GM18873 (cell line): ENCODE measurements around the gene HMGA1.

Experiments
- ATAC-seq: cut with Tn5 transposase; IDR thresholded peaks from one replicate; pipeline ENCODE4 v1.9.1; 2021; ENCODE audit warnings: mild to moderate bottlenecking, moderate library complexity, moderate number of reproducible peaks; ENCODE audit not compliant: unreplicated experiment, low FRiP score

The HMGA1 gene

DNA sequence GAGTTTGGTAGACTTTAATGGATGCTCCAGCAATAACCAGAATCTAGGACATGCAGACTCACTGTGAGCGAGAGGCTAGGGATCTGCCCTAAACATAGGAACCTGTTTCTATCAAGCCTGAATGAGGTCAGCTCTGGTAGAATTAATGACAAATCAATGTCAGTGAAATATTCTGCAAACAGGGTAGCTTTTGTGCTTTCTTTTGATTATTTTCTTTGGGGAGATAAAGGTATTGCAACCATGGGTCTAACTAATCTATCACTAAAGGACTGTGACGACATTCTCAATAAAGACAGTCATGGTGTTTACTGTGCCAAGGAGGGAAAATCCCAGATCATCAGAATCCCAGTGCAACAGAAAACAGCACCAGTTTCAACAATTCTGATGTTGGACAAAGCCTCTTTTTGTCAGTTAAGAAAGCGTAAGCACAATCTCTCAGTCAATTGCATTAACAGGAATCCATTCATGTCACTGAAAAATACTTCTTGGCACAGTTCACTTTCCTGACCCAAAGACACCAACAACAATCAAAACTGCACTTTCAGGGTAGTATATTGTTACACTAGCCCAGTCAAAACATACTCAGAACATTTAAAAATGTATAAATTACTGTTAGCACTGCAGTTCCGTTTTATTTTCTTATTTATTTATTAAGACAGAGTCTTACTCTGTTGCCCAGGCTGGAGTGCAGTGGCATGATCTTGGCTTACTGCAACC, 48.9 kb downstream of the HMGA1 start:
- no peak for ATAC-seq

DNA sequence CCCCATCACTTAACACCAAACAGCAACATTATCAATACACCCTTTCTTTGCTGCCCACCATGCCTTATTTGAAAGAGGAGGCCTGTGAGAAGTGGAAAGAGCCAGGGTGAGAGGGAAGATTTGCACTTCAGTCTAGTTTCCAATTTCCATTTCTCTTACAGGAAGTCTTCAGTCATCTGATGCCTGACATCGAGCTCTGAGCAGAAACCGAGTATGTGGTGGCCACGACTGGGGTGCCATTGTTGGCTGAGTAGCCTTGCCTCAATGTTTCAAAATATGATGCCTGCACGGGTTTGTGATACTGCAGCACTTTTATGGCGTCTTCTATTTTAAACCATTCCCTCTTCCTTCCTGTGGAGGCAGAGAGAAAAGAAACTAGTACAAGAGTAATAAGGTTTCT, 51.9 kb downstream of the HMGA1 start:
- ATAC-seq = no peak

DNA sequence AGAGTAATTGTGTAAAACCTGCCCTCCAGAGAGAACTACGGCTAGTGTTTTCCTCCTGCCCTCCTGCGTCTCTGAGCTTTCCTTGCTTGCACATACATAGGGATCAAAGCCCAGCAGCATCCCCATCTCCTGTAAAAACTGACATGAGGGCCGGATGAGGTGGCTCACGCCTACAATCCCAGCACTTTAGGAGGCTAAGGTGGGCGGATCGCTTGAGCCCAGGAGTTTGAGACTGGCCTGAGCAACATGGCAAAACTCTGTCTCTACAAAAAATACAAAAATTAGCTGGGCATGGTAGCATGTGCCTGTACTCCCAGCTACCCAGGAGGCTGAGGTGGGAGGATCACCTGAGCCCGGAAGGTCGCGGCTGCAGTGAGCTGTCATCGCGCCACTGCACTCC, 52.5 kb downstream of the HMGA1 start:
- ATAC-seq = no peak

DNA sequence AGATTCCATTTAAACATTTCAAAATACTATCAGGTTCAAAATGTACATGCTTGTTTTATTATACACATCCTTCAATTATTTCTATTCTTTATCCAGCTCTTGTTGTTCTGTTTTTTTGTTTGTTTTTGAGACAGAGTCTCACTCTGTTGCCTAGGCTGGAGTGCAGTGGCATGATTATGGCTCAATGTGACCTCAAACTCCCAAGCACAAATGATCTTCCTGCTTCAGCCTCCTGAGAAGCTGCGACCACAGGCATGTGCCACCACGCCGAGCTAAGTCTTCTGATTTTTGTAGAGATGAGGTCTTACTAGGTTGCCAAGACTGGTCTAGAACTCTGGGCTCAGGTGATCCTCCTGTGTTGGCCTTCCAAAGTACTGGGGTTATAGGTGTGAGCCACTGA, 56.3 kb downstream of the HMGA1 start:
- no peak for ATAC-seq

DNA sequence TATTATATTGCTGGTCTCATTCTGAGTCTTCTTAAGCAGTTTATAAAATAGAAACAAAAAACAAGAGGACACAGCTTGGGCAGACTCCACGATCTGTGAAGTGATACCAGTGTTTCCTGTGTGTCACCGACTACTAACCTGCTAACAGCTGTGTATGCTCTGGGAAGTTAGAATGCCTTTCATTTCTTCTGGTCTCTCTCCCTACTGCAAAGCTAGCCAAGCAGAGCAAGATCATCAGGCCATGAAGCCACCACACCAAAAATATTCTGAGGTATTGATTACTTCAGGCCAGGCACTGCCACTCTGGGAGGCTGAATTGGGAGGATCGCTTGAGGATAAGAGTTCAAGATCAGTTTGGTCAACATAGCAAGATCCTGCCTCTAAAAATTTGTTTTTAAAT, 59.0 kb downstream of the HMGA1 start:
- peak; percentile 83 for ATAC-seq
